Smooth muscle cell (in vitro differentiated cells): ENCODE measurements around the gene BRAT1. TPM values are rescaled to one million over a fixed set of nuclear protein-coding genes. Genes with fewer than 3 reads are reported as not detected.
"Not testable (repeated sequence)": the region's sequence is repeated elsewhere in the genome, so short reads cannot be mapped to it uniquely, and the experiment has no call there.

Source experiments
- DNase-seq: peaks from one replicate; lab custom pipeline; 2025; ENCODE audit not compliant: unreplicated experiment; lab: John Stamatoyannopoulos, UW
- H2AFZ ChIP-seq: fragments of 200-600 bp; sonication (generic); 2 replicates; pipeline ENCODE4 v1.6.0; 2016; ENCODE audit warnings: antibody characterized with exemption, low read depth, mild to moderate bottlenecking
- H3F3A ChIP-seq: fragments of 200-600 bp; sonication (generic); 2 replicates; pipeline ENCODE4 v1.6.0; 2017; ENCODE audit warnings: antibody characterized with exemption, low read depth
- H3K27ac ChIP-seq: fragments of 200-600 bp; sonication (generic); 2 replicates; pipeline ENCODE4 v1.5.1; 2016; ENCODE audit warnings: low read depth, mild to moderate bottlenecking
- H3K27me3 ChIP-seq: fragments of 200-600 bp; sonication (generic); 2 replicates; pipeline ENCODE4 v1.6.1; 2016; ENCODE audit warnings: low read depth, mild to moderate bottlenecking
- H3K36me3 ChIP-seq: fragments of 200-600 bp; sonication (generic); 2 replicates; pipeline ENCODE4 v1.5.1; 2016; ENCODE audit warnings: low read depth
- H3K4me1 ChIP-seq: fragments of 200-600 bp; sonication (generic); 2 replicates; pipeline ENCODE4 v1.5.1; 2016; ENCODE audit warnings: low read depth
- H3K4me2 ChIP-seq: fragments of 200-600 bp; sonication (generic); 2 replicates; pipeline ENCODE4 v1.6.0; 2016; ENCODE audit warnings: mild to moderate bottlenecking
- H3K4me3 ChIP-seq: fragments of 200-600 bp; sonication (generic); 2 replicates; pipeline ENCODE4 v1.5.1; 2016; ENCODE audit warnings: mild to moderate bottlenecking
- H3K79me2 ChIP-seq: fragments of 200-600 bp; sonication (generic); 2 replicates; pipeline ENCODE4 v1.6.0; 2016; ENCODE audit warnings: low read depth, mild to moderate bottlenecking
- H3K9ac ChIP-seq: fragments of 200-600 bp; sonication (generic); 2 replicates; pipeline ENCODE4 v1.6.0; 2016; ENCODE audit warnings: low read depth
- H3K9me3 ChIP-seq: fragments of 200-600 bp; sonication (generic); replicated peaks from 2 replicates; pipeline ENCODE4 v1.5.1; 2016; ENCODE audit warnings: low read depth
- H4K20me1 ChIP-seq: fragments of 200-600 bp; sonication (generic); 2 replicates; pipeline ENCODE4 v1.6.0; 2016; ENCODE audit warnings: low read depth
- CTCF ChIP-seq: fragments of 200-600 bp; sonication (generic); IDR thresholded peaks from 2 replicates; pipeline ENCODE4 v1.5.1; 2017; ENCODE audit warnings: borderline replicate concordance, mild to moderate bottlenecking, antibody characterized with exemption; ENCODE audit not compliant: insufficient read depth, poor library complexity, severe bottlenecking
- WGBS: methylation state at CpG from one replicate; pipeline ENCODE4 v1.1.7; 2016; ENCODE audit warnings: low lambda C conversion rate; 5-methylcytosine and 5-hydroxymethylcytosine counted together
- polyA plus RNA-seq: library from polyadenylated mRNA; unstranded; fragments of >200 nt; fragmentation: Nextera tagmentation; extraction: Ambion mirVana; gene quantifications from 2 replicates; pipeline ENCODE4 v1.2.1, GENCODE V29; 2016
- total RNA-seq: library from RNA; depleted of rRNA; stranded (reverse); fragments of >200 nt; gene quantifications from 2 replicates; pipeline ENCODE4 v1.2.3, GENCODE V29; 2014

BRAT1 gene
- total and polyA plus RNA-seq, 2 experiments from 2014 or later, result 11.2 to 32.4 TPM

GRCh38 chr7:2593036-2593727 lies 37.9 kb upstream of the BRAT1 start:
- no peak overlapping the region for H2AFZ ChIP-seq
- no peak overlapping the region for H3K9ac ChIP-seq
- H3K27ac ChIP-seq, result no peak overlapping the region
- H3K79me2 ChIP-seq, result no peaks in the 10 kb centered on the region
- H3K4me2 ChIP-seq, result no peak overlapping the region
- WGBS, result 96% methylated on average over 37 of the region's 38 CpGs
- no peaks in the 10 kb centered on the region for H3K36me3 ChIP-seq
- no peak overlapping the region for H3K4me3 ChIP-seq
- H3K9me3 ChIP-seq, result no peaks in the 10 kb centered on the region
- no peaks in the 10 kb centered on the region for H4K20me1 ChIP-seq
- no peak for TF ChIP-seq CTCF
- no peak for DNase-seq
- H3K27me3 ChIP-seq, result no peaks in the 10 kb centered on the region
- no peaks in the 10 kb centered on the region for H3F3A ChIP-seq
- no peaks in the 10 kb centered on the region for H3K4me1 ChIP-seq

- Histone ChIP-seq H3K27me3 (no peaks in the 10 kb centered on the region), H3K27ac (no peak overlapping the region), H3F3A (no peaks in the 10 kb centered on the region), H3K9ac (no peak overlapping the region), H3K4me3 (no peak overlapping the region), H3K4me1 (no peaks in the 10 kb centered on the region), H4K20me1 (no peaks in the 10 kb centered on the region), H3K9me3 (no peaks in the 10 kb centered on the region), H2AFZ (no peak overlapping the region), H3K79me2 (no peaks in the 10 kb centered on the region), H3K36me3 (no peaks in the 10 kb centered on the region), H3K4me2 (no peak overlapping the region)
- WGBS, result 97% methylated on average over 23 of the region's 23 CpGs
- DNase-seq, result no peak
- no peak for TF ChIP-seq CTCF
Observed at GRCh38 chr7:2592375-2592865, 37.1 kb upstream of the BRAT1 start.

DNA sequence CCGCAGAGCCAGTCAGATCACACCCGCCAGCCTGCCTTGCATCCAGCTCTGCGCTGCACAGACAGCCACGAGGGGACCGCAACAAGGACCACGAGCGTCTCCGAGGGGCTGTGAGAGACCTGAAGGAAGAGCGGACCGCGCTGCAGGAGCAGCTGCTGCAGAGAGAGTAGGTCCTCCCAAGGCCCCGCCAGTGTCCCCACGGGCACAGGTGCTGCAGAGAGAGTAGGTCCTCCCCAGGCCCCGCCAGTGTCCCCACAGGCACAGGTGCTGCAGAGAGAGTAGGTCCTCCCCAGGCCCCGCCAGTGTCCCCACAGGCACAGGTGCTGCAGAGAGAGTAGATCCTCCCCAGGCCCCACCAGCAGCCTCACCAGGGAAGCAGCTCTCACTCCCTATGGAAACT lies 34.6 kb upstream of the BRAT1 start:
- H4K20me1 ChIP-seq, H3F3A ChIP-seq, H3K4me3 ChIP-seq, H3K4me1 ChIP-seq, H3K79me2 ChIP-seq, H3K27ac ChIP-seq, H3K9me3 ChIP-seq, H2AFZ ChIP-seq, DNase-seq, H3K9ac ChIP-seq, H3K4me2 ChIP-seq, H3K27me3 ChIP-seq, H3K36me3 ChIP-seq: not testable (repeated sequence)
- WGBS, result 98% methylated on average over 13 of the region's 15 CpGs

- no peaks in the 10 kb centered on the region for H4K20me1 ChIP-seq
- TF ChIP-seq CTCF, result no peak
- no peak overlapping the region for H3K4me2 ChIP-seq
- no peaks in the 10 kb centered on the region for H3K27me3 ChIP-seq
- no peaks in the 10 kb centered on the region for H3K36me3 ChIP-seq
- DNase-seq, result no peak
- H3K4me1 ChIP-seq, result no peaks in the 10 kb centered on the region
- H3K9me3 ChIP-seq, result no peaks in the 10 kb centered on the region
- H3K27ac ChIP-seq, result no peak overlapping the region
- no peaks in the 10 kb centered on the region for H3K79me2 ChIP-seq
- H3F3A ChIP-seq, result no peaks in the 10 kb centered on the region
- no peak overlapping the region for H3K9ac ChIP-seq
- no peak overlapping the region for H2AFZ ChIP-seq
- 94% methylated on average over 16 of the region's 16 CpGs for WGBS
- H3K4me3 ChIP-seq, result no peak overlapping the region
Observed at GRCh38 chr7:2589341-2589740, 34.0 kb upstream of the BRAT1 start.
